ENCODE results near the gene DLGAP1.
A peak's percentile ranks its signal among the peaks of the same experiment; 100 is the strongest.
"Not testable (repeated sequence)": the region's sequence is repeated elsewhere in the genome, so short reads cannot be mapped to it uniquely, and the experiment has no call there.

DLGAP1 gene

DNA sequence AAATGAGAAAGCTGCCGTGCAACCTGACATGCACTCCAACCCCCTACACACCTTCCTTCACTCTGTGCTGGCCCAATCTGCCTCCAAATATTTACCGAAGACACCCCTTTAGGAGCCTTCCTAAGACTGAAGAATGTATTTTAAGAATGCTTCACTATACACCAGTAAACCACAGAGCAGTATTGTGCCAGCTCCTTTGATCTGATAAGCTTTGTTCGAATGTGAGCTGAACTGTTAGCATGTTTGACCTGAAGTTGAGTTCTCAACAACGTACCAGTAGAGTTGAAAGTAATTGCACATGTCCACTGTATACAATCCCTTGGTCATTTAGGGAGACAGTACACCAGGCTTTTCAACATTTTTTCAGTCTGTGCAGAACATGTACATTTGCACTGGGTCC, 745.9 kb downstream of the DLGAP1 start:
- no peak for DNase-seq

DNA sequence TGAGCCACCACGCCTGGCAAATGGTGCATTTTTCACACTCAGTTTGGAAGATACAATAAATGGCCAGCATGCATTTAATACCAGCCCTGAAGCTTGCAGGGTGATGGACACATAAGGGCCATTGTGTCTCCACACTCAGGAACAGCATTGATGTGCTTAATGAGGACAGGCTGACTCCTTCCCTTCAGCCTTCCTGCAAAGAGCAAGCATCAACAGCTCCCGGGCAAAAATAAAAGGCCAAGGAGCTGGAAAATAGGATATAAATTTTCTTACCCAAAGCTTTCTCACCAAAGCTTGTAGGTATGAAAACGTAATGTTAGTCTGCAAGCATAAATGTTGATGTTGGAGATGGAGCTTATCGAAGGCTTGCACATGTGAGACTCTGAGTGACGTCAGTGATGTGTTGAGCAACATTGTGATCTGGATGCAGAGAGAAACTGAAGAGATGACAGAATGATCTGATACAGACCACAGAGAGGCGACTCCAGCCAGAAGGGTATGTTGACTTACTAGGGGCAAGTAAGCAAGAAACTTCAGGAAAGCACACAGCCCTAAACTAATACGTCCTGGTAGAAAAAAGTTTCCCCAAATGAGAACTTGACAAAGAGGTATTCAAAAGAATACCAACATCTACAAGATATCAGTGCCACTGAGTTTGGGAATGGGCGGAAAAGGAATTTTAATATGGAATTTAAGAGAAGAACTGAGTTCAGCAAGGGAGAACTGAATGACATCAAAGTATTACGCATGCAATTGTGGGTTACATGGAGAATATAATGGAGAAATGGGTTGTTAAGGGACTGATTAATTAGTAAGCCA, 748.6 kb downstream of the DLGAP1 start:
- no peak for DNase-seq

GRCh38 chr18:3704556-3705344, 750.4 kb downstream of the DLGAP1 start:
- DNase-seq = no peak

DNA sequence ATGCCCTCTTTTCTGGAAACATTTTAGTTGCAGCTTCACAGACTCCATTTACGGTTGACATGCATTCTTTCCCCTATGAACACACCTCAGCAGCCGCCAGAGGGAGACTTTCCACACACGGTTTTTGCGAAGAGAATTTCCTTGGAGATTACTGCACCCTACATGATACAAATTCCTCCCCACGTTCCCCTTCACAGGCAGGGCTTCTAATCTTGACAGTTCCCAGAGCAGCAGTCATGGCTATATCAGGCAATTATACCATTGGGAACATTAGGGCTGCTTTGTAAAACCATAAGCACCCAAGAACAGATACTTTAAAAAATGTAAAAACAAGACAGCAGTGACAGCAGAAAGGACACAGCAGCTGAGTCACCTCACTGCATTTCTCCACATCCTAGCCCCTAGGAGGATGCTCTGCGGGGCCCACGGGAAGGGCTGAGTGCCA, 751.4 kb downstream of the DLGAP1 start:
- peak; percentile 25 for DNase-seq

DNA sequence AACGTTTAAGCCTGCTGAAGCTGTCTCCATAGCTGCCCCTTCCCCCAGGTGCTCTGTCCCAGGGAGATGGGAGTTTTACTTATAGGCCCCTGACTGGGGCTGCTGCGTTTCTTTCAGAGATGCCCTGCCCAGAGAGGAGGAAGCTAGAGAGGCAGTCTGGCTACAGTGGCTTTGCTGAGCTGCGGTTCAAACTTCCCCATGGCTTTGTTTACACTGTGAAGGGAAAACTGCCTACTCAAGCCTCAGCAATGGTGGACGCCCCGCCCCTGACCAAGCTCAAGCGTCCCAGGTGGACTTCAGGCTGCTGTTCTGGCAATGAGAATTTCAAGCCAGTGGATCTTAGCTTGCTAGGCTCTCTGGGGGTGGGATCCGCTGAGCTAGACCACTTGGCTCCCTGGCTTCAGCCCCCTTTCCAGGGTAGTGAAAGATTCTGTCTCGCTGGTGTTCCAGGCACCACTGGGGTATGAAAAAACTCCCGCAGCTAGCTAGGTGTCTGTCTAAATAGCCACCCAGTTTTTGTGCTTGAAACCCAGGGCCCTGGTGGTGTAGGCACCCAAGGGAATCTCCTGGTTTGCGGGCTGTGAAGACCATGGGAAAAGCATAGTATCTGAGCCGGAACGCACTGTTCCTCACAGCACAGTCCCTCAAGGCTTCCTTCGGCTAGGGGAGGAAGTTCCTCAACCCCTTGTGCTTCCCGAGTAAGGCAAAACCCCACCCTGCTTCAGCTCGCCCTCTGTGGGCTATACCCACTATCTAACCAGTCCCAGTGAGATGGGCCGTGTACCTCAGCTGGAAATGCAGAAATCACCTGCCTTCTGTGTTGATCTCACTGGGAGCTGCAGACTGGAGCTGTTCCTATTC, 755.2 kb downstream of the DLGAP1 start:
- not testable (repeated sequence) for DNase-seq

DNA sequence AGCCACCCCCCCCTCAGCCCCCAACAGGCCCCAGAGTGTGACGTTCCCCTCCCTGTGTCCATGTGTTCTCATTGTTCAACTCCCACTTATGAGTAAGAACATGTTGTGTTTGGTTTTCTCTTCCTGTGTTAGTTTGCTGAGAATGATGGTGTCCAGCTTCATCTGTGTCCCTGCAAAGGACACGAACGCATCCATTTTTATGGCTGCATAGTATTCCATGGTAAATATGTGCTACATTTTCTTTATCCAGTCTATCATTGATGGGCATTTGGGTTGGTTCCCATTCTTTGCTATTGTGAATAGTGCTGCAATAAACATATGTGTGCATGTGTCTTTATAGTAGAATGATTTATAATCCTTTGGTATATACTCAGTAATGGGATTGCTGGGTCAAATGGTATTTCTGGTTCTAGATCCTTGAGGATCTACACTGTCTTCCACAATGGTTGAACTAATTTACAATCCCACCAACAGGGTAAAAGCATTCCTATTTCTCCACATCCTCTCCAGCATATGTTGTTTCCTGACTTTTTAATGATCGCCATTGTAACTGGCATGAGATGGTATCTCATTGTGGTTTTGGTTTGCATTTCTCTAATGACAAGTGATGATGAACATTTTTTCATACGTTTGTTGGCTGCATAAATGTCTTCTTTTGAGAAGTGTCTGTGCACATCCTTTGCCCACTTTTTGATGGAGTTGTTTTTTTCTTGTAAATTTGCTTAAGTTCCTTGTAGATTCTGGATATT, 760.9 kb downstream of the DLGAP1 start:
- DNase-seq = not testable (repeated sequence)

GRCh38 chr18:3693410-3693809, 761.7 kb downstream of the DLGAP1 start:
- no peak for DNase-seq

GRCh38 chr18:3692691-3693090, 762.4 kb downstream of the DLGAP1 start:
- DNase-seq = no peak

- no peak for DNase-seq
Observed at GRCh38 chr18:3692113-3692621, 762.9 kb downstream of the DLGAP1 start.

DNA sequence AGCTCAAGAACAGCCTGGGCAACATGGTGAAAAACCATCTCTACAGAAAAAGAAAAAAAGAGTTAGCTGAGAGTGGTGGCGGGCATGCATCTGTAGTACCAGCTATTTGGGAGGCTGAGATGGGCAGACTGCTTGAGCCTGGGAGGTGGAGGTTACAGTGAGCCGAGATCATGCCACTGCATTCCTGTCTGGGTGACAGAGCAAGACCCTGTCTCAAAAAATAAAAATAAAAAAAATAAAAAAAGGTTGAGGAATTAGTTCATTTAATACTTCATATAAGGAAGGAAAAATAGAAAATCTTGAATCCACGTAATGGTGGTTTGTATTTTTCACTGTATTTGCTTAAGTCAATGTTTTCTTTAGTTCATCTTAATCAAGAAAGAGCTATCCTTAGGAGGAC, 763.4 kb downstream of the DLGAP1 start:
- no peak for DNase-seq

DNA sequence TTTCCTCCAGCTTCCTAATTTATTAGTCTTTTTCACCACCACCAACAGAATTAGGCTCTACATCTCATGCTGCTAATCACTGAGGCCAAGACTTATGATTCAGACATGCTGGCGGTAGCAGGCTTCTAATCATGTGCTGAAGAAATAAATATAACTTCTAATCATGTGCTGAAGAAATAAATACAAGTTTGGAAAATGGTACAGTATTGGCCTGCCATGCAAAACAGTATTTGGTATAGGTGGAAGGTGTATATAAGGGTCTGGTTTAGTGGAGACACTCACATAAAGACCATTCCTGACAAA, 764.4 kb downstream of the DLGAP1 start:
- no peak for DNase-seq

DNA sequence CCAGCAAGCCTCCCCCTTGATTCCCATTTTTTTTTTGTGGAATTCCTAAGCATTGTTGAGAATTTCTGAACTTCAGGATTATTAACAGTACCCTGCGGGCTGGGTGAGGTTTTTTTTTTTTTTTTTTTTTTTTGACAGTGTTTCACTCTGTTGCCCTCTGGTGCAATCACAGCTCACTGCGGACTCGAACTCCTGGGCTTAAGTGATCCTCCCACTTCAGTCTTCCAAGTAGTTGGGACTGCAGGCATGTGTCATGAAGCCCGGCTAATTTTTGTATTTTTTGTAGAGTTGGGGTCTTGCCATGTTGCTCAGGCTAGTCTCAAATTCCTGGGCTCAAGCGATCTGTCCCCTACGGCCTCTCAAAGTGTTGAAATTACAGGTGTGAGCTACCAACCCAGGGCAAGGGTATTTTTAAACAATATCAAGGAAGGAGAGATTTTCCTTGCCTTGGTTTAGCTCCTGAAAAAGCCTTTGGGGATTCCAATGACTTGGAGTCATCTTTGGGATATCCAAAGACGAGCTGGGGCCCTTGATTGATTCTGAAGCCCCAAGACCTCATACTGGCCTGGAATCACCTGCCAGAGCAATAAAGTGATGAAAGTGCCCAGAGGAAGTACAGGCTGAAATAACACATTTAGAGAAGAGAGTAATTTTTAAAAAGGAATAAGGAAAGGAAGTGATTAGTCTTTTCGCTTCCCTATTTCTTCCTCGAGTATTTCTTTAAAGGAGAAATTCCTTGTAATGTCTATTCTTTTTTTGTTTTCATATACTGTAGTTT, 764.9 kb downstream of the DLGAP1 start:
- no peak for DNase-seq

- DNase-seq = no peak
Observed at GRCh38 chr18:3689091-3689490, 766.0 kb downstream of the DLGAP1 start.

DNA sequence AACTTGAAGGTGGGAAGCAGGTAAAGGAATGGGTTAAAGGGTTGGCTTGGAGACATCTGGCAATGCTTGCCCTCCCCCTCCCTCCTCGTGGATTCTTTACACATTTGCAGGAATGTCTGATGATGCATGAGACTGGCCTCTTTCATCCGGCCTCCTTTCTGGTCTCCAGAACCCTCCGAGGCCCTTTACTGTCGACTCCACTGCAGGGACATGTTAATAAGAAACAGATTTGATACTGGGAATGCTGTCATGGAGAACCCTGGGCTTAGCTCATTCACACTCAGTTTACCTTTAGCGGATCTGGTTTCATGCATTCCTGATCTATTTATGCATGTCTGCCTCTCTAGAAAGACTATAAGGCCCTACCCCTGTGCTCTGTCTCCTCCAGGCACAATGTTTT, 766.4 kb downstream of the DLGAP1 start:
- no peak for DNase-seq

DNA sequence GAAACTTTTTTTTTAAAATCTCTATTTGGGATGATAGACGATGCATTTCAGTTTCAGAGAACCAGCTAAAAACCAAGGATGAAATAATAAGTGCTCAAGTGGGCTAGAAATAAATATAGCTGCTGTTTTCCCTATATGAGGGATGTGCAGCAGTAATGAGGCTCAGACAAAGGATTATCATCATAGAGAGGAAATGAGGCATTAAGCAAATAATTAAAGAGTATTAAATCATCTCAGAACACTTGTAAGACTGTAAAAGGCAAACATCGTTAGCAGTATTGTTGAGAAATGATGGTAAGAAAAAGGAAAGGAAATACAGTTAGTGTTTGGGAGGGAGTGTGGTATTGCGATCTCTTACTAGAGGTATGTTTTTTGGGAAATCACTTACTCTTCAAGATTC, 771.6 kb downstream of the DLGAP1 start:
- no peak for DNase-seq

DNA sequence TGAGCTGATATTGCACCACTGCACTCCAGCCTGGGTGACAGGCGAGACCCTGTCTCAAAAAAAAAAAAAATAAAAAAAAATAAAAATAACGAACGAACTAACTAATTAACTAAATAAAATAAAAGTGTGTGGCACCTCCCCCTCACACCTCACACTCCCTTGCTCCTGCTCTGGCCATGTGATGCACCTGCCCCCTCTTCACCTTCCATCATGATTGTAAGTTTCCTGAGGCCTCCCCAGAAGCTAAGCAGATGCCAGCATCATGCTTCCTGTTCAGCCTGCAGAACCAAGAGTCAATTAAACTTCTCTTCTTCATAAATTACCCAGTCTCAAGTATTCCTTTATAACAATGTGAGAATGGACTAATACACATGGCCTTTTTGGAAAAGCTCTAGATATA, 773.0 kb downstream of the DLGAP1 start:
- no peak for DNase-seq

GRCh38 chr18:3679241-3679640, 775.9 kb downstream of the DLGAP1 start:
- no peak for DNase-seq

- no peak for DNase-seq
Observed at GRCh38 chr18:3675994-3676393, 779.1 kb downstream of the DLGAP1 start.

DNA sequence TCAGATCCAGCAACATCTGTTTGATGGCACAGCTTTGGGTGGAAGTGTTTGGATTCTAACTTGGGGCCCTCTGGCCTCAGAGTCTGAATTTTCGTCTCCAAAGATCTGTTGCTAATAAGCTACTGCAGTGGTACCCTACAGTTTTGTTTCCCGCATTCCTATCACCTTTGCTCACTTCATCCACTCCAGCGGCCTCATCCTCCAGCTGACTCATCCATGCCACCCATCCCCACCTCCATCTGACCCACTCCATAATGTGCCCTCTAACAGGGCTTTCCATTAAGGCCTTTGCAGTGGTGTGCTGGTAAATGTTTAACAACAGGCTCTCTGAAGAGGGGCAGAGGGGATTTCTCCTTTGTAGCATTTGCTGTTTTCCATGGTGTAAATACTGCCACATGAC, 779.7 kb downstream of the DLGAP1 start:
- DNase-seq = no peak

DNA sequence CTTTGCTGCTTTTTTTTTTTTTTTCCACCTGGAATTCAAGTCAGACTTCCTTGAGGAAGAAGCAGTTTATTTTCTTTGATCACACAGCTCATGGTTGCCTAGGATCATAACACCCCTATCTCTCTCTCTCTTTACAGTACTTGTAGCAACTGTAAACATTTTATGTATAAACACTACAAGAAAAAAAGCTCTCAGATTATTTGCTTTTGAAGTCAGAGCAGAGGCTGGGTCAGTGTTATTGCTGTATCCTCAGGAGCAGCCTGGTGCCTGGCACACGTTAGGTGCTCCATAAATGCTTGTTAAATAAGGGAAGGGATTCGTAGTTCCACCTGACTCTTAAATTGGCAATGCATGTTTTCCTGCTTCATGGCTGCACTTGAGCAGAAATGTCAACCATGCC, 783.9 kb downstream of the DLGAP1 start:
- DNase-seq = no peak

GRCh38 chr18:3669376-3669775, 785.7 kb downstream of the DLGAP1 start:
- DNase-seq = no peak
